HG02571 (cell line): ENCODE measurements around the gene ADARB2.
"Not testable (repeated sequence)": the region's sequence is repeated elsewhere in the genome, so short reads cannot be mapped to it uniquely, and the experiment has no call there.

ENCODE experiments used
- ATAC-seq: cut with Tn5 transposase; IDR thresholded peaks from one replicate; pipeline ENCODE4 v1.9.1; 2021; ENCODE audit warnings: mild to moderate bottlenecking, moderate library complexity; ENCODE audit not compliant: unreplicated experiment

The ADARB2 gene

DNA sequence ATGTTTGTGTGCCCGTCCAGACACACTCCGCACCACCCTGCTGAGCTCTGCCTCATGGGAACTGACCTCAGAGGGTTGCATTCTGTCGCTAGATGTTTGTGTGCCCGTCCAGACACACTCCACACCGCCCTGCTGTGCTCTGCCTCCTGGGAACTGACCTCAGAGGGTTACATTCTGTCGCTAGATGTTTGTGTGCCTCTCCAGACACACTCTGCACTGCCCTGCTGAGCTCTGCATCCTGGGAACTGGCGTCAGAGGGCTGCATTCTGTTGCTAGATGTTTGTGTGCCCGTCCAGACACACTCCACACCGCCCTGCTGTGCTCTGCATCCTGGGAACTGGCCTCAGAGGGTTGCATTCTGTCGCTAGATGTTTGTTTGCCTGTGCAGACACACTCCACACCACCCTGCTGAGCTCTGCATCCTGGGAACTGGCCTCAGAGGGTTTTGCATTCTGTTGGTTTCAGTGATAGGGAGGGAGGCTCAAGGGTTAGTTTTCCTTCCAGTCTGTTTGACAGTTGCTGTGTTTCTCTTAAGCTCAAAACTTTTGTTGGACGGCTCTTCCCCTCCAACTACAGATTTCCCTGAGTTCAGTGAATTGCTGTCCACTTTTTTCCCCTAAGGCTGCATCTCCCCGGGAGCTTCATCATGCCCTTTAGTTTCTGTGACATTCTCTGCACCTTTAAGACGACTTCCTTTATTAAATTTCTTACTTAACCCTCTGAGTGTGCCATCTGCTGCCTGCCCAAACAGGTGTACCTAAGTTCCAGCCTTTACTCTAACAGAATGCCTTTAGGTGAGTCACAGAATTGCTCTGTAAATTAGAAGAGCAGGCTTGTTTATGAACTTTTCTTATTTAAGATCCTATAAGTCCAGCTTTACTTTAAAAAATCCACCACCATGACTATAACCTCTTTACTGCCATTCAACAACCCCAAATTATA lies 119.7 kb downstream of the ADARB2 start:
- not testable (repeated sequence) for ATAC-seq

DNA sequence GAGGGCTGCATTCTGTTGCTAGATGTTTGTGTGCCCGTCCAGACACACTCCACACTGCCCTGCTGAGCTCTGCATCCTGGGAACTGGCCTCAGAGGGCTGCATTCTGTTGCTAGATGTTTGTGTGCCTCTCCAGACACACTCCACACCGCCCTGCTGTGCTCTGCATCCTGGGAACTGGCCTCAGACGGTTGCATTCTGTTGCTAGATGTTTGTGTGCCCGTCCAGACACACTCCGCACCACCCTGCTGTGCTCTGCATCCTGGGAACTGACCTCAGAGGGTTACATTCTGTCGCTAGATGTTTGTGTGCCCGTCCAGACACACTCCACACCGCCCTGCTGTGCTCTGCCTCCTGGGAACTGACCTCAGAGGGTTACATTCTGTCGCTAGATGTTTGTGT lies 120.6 kb downstream of the ADARB2 start:
- ATAC-seq = not testable (repeated sequence)

DNA sequence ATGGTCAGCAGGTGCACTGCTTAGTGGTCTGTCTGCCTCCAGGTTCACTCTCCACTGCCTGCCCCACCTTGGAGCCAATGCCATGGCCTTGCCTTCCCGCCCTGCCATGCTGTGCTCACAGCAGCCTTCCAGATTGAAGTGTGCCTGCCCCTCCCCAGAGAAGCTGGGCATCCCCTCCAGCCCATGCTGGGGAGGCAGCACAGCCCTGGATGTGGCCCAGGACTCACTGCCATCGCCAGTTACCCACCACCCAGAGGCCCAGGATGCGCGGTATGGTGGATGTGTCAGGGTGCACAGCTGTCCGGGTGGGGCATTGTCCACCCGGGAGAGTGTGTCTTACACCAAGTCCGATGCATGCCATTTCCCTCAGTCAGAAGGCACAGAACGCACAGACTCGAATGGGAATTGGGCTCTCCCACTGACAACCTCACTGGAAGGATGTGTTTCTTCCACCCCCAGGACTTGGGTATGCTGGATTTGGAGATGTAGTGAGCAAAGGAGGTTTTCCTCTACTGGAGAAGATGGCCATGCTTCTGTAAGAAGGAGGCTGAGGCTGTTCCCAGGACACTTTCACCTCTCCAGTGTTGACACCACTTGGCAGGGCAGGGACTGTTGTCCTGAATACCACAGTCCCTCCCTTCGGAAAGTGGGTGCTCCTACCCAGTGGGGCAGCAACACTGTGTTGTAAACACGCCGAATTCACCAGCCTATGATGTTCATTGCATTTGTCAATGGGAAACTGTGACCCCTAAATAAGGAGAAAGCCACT lies 122.0 kb downstream of the ADARB2 start:
- no peak for ATAC-seq

DNA sequence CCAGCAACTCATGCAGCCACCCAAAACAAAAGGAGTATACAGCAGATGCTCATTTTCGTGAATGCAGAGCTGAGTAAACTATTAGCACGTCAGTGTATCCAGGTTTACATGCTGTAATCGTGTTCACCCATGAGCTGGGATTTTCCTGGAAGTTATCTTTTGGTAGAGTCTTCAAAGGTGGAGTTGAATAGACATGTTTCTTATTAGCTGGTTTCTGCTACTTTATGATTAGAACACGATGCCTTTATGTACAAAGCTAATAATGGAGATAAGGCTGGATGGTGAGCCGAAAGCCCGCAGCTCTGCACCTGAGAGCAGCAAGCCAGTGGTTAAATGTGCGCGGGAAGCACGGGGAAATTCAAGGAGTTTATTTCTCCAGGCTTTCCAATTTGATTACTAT lies 123.8 kb downstream of the ADARB2 start:
- no peak for ATAC-seq

DNA sequence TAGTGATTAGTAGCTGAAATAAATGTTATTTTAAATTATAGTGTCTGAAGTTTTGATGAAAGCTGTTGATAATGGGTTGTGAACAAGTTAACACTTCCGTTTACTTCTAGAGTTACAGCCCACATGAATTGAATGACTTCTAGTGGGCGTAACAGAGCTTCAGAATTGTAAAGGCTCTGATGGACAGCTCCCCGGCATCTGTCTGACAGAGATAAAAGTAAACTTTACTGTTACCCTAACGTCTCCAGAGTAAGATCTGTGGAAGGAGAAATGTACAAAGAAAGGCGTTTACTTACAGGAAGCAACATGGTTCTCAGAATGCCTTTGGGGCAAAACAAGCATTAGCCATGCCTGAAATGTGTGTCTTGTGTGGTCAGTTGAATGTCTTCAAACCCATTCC lies 124.4 kb downstream of the ADARB2 start:
- no peak for ATAC-seq

DNA sequence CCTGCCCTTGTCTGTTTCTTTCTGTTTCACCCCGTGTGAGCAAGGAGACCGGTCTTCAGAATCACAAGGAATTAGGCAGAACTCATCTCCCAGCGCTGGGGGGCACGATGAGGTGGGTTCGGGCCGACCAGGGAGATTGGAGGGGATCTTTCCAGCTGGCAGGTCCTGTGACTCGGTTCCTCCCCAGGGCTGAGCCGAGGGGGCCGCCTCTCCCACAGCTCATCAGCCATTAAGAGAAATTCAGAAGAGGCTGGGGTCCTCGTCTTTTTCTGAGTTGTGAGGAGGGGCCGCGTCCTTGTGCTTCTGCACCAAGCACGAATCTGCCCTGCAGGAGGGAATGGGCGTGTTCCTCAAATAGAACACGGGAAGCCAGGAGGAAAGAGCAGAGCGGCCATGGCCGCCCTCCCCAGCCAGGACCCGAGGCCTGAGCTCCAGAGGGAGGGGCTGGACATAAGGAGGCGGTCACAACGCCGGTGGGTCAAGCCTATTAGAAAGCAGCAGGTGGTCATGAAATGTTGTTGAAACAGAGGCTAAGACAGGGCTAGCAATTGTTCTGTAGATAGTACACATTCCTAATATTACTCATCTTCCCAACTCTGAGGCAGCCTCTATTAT lies 125.3 kb downstream of the ADARB2 start:
- ATAC-seq = no peak

DNA sequence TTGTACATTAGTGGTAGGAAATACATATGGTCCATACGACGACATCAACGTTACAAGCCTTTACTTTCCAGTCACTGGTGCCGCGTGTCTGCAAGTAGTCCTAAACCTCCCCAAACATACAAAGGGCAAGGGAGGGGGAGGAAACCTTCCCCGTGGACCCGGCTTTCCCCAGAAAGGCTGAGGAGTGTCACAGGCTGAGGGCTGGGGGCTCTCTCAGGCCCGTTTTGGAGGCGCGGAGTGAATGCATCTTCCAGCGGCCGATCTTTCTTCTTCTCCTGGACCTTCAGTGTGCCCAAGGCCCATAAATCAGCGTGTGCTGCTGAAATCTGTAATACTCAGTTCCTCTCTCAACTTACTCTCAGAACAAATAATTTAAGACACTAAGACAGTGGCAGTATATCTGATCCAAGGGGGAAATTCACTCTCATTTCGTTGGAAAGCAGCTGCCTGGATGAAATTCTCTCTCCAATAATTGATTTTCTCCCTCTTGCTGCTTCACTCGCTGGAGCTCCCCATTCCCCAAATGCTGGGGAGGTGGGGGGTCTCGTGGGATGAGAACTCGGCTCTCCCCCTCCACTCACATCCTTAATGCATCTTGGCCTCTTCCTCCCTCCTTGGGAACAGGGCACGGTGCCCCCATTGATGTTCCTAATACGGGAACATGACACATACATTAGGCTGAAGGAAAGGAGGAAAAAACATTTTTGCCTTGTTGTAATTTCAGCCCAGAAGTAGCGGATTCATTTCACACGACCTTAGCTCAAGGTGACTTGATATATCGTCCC lies 126.1 kb downstream of the ADARB2 start:
- no peak for ATAC-seq

DNA sequence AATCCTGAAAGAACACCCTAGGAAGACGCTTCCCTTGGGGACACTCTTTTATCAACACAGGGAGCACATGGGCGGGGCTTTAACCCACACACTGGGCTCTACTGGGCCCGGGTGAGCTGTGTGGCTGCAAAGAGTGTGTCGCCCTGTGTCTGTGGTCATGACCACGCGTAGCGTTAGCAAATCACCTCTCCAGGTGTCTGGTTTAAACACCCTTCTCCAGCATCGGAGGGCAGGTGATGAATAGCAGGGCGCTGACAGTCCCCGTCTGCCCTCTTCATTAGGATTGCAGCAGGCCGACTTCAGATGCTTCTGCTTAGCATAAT lies 127.7 kb downstream of the ADARB2 start:
- ATAC-seq = no peak

DNA sequence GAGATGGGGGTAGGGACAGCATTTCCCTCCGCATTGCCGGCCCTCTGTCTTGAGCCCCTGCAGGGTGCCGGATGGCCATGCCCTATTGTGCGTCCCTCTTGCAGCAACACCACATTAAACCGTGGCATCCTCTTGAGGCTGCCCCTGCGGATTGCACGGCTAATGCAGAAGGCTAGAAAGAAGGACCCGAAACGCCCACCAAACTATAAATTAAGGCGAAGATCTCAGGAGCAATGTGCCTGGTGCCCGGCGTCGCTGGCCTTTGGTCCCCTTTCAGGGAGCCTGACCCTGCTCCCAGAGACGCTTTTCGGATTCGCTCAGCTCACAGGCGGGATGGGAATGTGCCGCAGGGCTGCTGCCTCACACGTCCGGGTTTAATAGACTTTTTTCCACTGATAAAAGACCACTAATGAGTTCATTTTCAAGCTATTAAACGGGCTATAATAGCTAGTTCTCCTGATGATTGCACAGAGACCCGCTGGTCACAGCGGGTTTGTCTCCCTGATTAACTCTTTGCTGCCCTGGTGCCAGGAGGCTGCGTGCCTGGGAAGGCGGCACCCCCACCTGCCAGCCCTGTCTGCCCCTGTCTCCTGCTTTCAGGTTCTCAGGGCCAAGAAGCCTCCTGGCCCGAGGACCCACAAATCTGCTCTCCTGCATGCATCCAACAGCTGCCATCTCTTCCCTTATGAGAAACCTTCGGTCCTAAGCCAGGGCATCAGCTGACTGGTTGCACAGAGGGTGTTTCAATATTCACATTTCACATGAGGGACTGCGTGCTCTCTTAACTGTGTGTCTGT lies 128.3 kb downstream of the ADARB2 start:
- no peak for ATAC-seq

DNA sequence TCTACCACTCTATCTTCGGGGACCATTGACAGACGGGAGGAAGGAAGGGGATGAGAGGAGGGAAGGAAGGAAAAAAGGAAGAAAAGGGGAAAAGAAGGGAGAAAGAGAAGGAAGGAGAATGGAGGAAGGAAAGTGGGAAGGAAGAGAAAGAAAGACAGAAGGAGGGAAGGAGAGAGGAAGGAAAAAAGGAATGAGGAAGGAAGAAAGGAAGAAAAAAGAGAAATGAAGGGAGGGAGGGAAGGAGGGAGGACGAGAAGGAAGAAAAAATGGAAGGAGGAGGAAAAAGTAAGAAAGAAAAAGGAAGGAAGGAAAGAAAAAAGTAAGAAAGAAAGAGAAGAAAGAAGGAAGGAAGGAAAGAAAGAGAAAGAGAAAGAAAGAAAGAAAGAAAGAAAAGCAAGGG lies 128.9 kb downstream of the ADARB2 start:
- ATAC-seq = no peak

DNA sequence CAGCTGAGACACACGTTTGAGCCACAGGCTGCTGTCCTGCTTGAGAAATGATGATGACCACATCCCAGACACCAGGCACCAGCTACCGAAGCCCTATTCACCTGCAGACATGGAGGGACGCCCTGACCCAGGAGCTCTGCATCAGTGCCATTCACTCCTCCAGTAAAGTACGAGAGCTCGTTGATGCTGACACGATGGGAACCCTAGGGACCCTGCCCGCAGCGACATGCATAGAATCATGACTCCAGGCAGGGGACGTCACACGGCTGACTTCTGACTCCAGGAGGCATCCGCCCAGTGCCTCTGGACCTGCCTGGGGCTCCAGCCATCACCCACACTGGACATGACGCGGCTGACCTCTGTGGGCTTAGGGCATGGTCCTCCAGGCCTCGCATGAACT lies 129.9 kb downstream of the ADARB2 start:
- ATAC-seq = no peak

DNA sequence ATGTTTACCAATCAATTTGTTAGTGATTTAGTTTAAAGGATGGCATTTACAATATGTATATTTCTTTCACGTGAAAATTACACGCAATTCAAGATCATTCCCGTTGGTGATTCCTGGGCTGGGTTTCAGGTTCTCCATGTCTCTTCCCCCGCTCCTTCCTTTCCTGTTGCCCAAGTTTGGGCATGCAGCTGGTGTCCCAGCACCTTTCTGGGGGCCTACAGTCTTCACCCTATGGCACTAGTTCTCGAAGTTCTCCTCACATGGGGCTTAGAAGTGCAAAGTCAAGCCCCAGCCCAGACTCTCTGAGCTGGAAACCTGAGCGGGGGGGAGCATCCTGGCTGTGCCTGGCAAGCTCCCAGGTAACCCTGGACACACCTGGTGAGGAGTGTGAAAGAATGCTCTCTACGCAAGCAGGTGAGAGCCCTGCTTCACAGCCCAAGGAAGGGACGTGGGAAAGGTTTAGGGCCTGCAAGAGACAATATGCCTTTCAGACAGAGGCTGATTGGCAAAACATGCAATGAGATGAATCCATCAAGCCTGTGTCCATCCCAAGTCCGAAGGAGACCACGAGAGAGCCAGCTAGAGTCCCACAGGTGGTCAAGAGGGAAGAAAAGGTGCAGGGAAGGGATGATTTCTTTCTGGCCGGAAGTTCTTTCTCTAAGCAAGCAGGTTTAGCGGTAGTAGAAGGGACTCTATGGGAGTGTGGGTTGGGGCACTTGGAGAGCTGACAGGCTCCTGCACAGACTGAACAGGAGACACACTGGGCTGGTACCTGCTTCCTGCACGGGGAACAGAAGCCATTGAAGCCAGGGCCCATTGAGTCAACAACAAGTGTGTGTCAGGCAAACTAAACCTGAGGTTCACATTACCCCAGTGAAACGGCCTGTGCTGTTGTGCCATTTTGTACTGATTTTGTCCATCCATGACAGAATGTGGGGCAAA lies 131.1 kb downstream of the ADARB2 start:
- no peak for ATAC-seq

DNA sequence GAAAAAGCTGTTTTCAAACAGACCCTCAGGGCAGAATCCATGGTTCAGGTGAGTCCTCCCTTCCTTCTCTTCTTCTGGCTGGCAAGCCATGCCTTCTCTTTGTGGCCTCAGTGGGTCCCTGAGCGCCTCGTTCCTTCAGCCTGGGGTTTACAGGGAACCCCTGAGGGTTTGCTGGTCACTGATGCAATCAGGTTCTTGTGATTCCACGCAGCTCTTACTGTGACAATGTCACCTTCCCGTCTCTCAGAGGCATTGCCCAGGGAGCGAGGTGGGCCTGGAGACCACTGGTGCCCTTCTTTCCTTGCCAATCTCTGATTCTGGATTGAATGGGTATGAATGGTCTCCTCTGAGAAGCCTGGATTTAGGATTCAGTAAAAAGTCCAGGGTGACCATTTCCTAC lies 132.2 kb downstream of the ADARB2 start:
- no peak for ATAC-seq

DNA sequence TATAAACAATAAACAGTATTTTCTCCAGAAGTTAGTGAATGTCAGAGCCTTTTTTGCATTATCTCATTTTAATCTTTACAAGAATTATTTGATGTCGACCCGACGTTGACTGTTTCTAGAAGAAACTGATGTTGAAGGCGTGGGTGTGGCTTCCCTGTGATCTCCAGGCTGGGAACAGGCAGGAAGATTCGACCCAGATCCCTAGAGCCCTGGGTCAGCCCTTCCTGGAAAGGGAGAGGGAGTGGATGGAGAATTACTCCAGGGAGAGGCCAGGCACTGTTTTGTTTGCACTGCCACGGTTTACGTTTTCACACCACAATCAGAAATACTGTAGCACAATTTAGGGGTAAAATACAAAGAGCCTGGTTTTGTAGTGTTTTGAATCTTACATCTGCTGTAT lies 133.1 kb downstream of the ADARB2 start:
- no peak for ATAC-seq

DNA sequence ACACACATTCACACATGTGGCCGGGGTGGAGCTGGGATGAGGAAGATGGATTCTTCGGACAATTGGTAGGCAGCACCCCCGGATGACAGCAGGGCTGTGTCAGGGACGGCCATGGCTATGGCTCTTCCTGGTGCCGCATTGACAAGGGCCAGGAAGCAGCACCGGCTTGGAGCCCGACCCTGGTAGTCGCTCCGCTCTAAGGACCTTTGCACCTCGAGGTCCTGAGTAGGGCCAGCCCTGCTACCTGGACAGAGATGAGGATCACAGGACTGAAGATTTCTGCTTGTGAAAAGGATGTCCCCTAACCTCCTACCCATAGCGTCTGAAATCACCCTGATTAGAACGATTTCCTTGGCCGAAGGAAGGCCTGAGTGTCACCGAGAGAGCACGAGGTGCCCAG lies 134.1 kb downstream of the ADARB2 start:
- ATAC-seq = no peak

DNA sequence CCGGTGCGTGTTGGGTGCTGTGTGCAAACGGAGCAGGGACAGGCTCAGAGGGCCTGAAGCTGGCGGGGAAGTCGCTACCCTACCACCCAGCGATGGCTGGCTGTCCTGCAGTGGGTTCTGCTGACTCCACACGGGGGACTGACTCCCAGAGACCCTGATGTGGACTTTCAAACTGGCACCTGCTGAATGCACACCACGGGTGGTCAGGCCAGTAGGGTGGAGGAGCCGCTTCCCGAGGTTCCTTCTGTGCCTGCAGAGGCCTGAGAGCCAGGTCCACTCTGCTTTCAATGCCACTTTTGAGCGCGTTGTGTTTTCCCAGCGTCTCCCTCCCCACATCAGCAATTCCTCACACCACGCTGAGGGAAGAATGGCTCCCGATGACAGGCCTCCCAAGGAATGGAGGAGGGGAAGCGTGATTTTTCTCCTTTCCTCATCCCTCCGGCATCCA lies 135.3 kb downstream of the ADARB2 start:
- no peak for ATAC-seq

DNA sequence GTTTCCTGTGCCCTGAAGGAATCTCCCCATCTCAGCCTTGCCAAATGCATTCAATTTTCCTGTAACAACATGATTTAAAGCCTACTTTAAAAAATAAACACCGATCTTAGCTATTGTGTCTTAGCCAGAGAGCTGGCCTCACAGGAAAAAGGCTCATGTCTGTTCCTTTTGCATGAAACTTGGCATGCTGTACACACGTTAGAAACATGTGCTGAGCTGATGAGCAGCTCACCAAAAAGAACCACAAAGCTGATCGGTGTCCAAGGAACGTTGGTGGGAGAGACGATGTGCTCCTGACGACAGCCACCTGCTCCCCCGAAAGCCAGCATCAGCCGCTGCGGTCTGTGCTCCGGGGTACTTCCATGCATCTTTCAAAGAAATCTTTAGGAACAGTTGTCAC lies 135.9 kb downstream of the ADARB2 start:
- ATAC-seq = no peak

DNA sequence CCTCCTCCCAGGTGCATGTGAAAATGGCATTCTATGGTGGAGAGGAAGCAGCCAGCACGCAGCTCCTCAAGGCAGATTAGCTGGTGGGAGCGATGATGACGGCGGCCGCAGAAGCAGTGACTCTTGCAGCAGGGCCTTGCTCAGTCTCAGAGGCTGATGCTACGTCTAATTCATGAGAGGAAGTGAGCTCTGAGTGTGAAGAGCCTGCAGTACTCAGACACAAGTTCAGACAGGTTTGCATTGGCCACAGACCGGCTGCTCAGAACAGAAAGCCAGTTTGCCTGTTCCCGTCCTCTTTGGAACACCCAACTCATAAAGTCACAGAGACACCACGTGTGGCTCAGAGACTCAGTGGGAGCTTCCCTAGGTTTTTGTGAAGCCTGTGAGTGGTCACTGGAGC lies 136.5 kb downstream of the ADARB2 start:
- ATAC-seq = no peak
